SK-N-SH (cell line): Measurements from ENCODE around the gene RNF215. TPM values are rescaled to one million over a fixed set of nuclear protein-coding genes. Genes with fewer than 3 reads are reported as not detected.
A peak's percentile ranks its signal among the peaks of the same experiment; 100 is the strongest.

Source experiments
- CTCF ChIA-PET: fragments of 300-600, 350-600 bp; formaldehyde crosslinking; extraction: SDS; loops from one replicate; lab custom pipeline; 2021; lab: Yijun Ruan, JAX
- POLR2A ChIA-PET: fragments of 350-600 bp; sonication (Branson Sonifier 250); formaldehyde crosslinking; extraction: SDS; loops from one replicate; lab custom pipeline; 2020; ENCODE audit warnings: antibody characterized with exemption, inconsistent platforms; lab: Yijun Ruan, JAX
- DNase-seq: peaks from one replicate; pipeline ENCODE4 v3.0.0; 2012
- H2AFZ ChIP-seq: fragments of 200-600 bp; sonication (generic); 2 replicates; pipeline ENCODE4 v1.8.1; 2016; ENCODE audit warnings: antibody characterized with exemption, mild to moderate bottlenecking, low read depth
- H3F3A ChIP-seq: fragments of 200-600 bp; sonication (generic); replicated peaks from 2 replicates; pipeline ENCODE3; 2016; ENCODE audit warnings: antibody characterized with exemption, mild to moderate bottlenecking; ENCODE audit not compliant: insufficient read depth
- H3K27ac ChIP-seq, 2 experiments: fragments of 200-500 bp in 1 of 2; fragments of 200-600 bp in 1 of 2; sonication (Bioruptor generic) in 1 of 2; sonication (generic), shearing (Covaris generic) in 1 of 2; 2 replicates each; pipeline versions ENCODE4 v1.5.1 to v1.6.1; 2014 to 2016; ENCODE audit warnings: low read depth in 2 of 2, inconsistent platforms in 1 of 2, low read length in 1 of 2, mild to moderate bottlenecking in 1 of 2, mixed read lengths in 1 of 2
- H3K27me3 ChIP-seq: fragments of 200-600 bp; sonication (generic), shearing (Covaris generic); 2 replicates; pipeline ENCODE4 v1.6.1; 2016; ENCODE audit warnings: mixed run types; ENCODE audit not compliant: insufficient read depth
- H3K36me3 ChIP-seq, 2 experiments: fragments of 200-500 bp in 1 of 2; fragments of 200-600 bp in 1 of 2; sonication (Bioruptor generic) in 1 of 2; sonication (generic) in 1 of 2; replicated peaks in 1 of 2; 2 replicates each; pipeline versions ENCODE3 to v1.5.1; 2014 to 2016; ENCODE audit warnings: low read length in 1 of 2, mild to moderate bottlenecking in 1 of 2; ENCODE audit not compliant: insufficient read depth in 2 of 2, control insufficient read depth in 1 of 2
- H3K4me1 ChIP-seq, 2 experiments: fragments of 200-500 bp in 1 of 2; fragments of 200-600 bp in 1 of 2; sonication (Bioruptor generic) in 1 of 2; sonication (generic), shearing (Covaris generic) in 1 of 2; 2 replicates each; pipeline versions ENCODE4 v1.5.1 to v1.6.1; 2014 to 2016; ENCODE audit warnings: low read depth in 1 of 2, low read length in 1 of 2, mixed run types in 1 of 2; ENCODE audit not compliant: insufficient read depth in 2 of 2, control insufficient read depth in 1 of 2
- H3K4me2 ChIP-seq: fragments of 200-600 bp; sonication (generic), shearing (Covaris generic); 2 replicates; pipeline ENCODE4 v1.6.1; 2017; ENCODE audit warnings: mixed run types
- H3K4me3 ChIP-seq, 2 experiments: fragments of 200-500 bp in 1 of 2; fragments of 200-600 bp in 1 of 2; sonication (Bioruptor generic) in 1 of 2; sonication (generic), shearing (Covaris generic) in 1 of 2; 2 replicates each; pipeline versions ENCODE4 v1.5.1 to v1.8.1; 2014 to 2016; ENCODE audit warnings: low read depth in 2 of 2, inconsistent platforms in 1 of 2, low read length in 1 of 2, mild to moderate bottlenecking in 1 of 2, mixed read lengths in 1 of 2, moderate library complexity in 1 of 2
- H3K79me2 ChIP-seq: fragments of 200-600 bp; sonication (generic); 2 replicates; pipeline ENCODE4 v1.8.1; 2017; ENCODE audit warnings: mild to moderate bottlenecking; ENCODE audit not compliant: insufficient read depth
- H3K9ac ChIP-seq: fragments of 200-600 bp; sonication (generic); 2 replicates; pipeline ENCODE4 v1.6.1; 2017; ENCODE audit warnings: mixed run types
- H3K9me2 ChIP-seq: fragments of 200-600 bp; sonication (generic); 2 replicates; pipeline ENCODE4 v1.6.1; 2017; ENCODE audit warnings: mixed run types
- H3K9me3 ChIP-seq: fragments of 200-600 bp; sonication (generic); 2 replicates; pipeline ENCODE4 v1.6.1; 2017; ENCODE audit warnings: mixed run types, mild to moderate bottlenecking, moderate library complexity
- H4K20me1 ChIP-seq: fragments of 200-600 bp; sonication (generic); 2 replicates; pipeline ENCODE4 v1.6.1; 2017; ENCODE audit warnings: mild to moderate bottlenecking, mixed run types; ENCODE audit not compliant: insufficient read depth
- MAX ChIP-seq: IDR thresholded peaks from 2 replicates; pipeline ENCODE4 v1.4.0; 2012; ENCODE audit warnings: low read depth
- NRF1 ChIP-seq: IDR thresholded peaks from 2 replicates; pipeline ENCODE4 v1.6.1; 2012; ENCODE audit warnings: low read depth, mild to moderate bottlenecking, low read length
- RAD21 ChIP-seq: IDR thresholded peaks from 2 replicates; pipeline ENCODE4 v1.6.1; 2012; ENCODE audit warnings: mild to moderate bottlenecking, low read length
- RXRA ChIP-seq: IDR thresholded peaks from 2 replicates; pipeline ENCODE4 v1.4.0; 2012; ENCODE audit warnings: low read depth, mild to moderate bottlenecking, borderline replicate concordance
- TEAD4 ChIP-seq: IDR thresholded peaks from 2 replicates; pipeline ENCODE4 v1.4.0; 2012; ENCODE audit warnings: mild to moderate bottlenecking, borderline replicate concordance; ENCODE audit not compliant: insufficient read depth
- WGBS: methylation state at CpG from one replicate; pipeline ENCODE4 v1.1.6; 2017; ENCODE audit warnings: low lambda C conversion rate; 5-methylcytosine and 5-hydroxymethylcytosine counted together
- polyA plus RNA-seq, 3 experiments: library from polyadenylated mRNA; depleted of rRNA; stranded (reverse); fragments of >200 nt; gene quantifications; 2 replicates each; pipeline ENCODE4 v1.2.3, GENCODE V29; 2012
- TF ChIP-seq, protein P1 (sequence below): fragments of 200-600 bp; sonication (generic); IDR thresholded peaks from 2 replicates; pipeline ENCODE4 v1.6.1; 2017; ENCODE audit warnings: antibody characterized with exemption, mild to moderate bottlenecking, moderate library complexity
- TF ChIP-seq, protein P2 (sequence below): fragments of 150-350 bp; IDR thresholded peaks from 2 replicates; pipeline ENCODE4 v1.6.1; 2017; ENCODE audit warnings: antibody characterized with exemption, low read length, low read depth, borderline replicate concordance

Gene RNF215
- polyA plus RNA-seq, 1 of the 3 experiments (the other 2 are of a cell fraction), result 28.6 TPM

- Histone ChIP-seq H2AFZ (peak overlapping the region; percentile 83; the same call in 1 of the 2 replicates), H3K4me1 (peaks cover 4 to 12% of the 10 kb centered on the region in 2 experiments; a peak in 3 of 4 replicates), H3K79me2 (peaks cover 14% of the 10 kb centered on the region), H3F3A (no peaks in the 10 kb centered on the region), H3K9me2 (no peaks in the 10 kb centered on the region), H3K4me2 (peak overlapping the region; percentile 94), H3K9ac (peak overlapping the region; percentile 60), H3K27ac (peak overlapping the region in 1 of 2 experiments; percentile 76; a peak in 2 of 4 replicates), H3K27me3 (no peaks in the 10 kb centered on the region), H3K9me3 (no peaks in the 10 kb centered on the region), H4K20me1 (no peaks in the 10 kb centered on the region), H3K4me3 (peak overlapping the region; percentile 61 to 82), H3K36me3 (peaks cover 0 to 17% of the 10 kb centered on the region in 2 experiments)
- ChIA-PET CTCF (interaction anchor here (0.6 to 15.4 kb wide), 23 partner anchors 10 to 366 kb away, joined by 3 to 228 read pairs (median 4); partner anchors contain the start of genes CASTOR1 and SEC14L2), POLR2A (interaction anchor here (0.9 to 1.4 kb wide), 3 partner anchors 12 to 97 kb away, joined by 5 to 10 read pairs (median 6); partner anchors contain the start of genes CASTOR1, CCDC157 and SF3A1)
- WGBS, result 7% methylated on average over 3 of the region's 10 CpGs
- TF ChIP-seq, protein P1, sequence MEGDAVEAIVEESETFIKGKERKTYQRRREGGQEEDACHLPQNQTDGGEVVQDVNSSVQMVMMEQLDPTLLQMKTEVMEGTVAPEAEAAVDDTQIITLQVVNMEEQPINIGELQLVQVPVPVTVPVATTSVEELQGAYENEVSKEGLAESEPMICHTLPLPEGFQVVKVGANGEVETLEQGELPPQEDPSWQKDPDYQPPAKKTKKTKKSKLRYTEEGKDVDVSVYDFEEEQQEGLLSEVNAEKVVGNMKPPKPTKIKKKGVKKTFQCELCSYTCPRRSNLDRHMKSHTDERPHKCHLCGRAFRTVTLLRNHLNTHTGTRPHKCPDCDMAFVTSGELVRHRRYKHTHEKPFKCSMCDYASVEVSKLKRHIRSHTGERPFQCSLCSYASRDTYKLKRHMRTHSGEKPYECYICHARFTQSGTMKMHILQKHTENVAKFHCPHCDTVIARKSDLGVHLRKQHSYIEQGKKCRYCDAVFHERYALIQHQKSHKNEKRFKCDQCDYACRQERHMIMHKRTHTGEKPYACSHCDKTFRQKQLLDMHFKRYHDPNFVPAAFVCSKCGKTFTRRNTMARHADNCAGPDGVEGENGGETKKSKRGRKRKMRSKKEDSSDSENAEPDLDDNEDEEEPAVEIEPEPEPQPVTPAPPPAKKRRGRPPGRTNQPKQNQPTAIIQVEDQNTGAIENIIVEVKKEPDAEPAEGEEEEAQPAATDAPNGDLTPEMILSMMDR, result peak; percentile 17
- no peak for TF ChIP-seq TEAD4
- TF ChIP-seq, protein P2, sequence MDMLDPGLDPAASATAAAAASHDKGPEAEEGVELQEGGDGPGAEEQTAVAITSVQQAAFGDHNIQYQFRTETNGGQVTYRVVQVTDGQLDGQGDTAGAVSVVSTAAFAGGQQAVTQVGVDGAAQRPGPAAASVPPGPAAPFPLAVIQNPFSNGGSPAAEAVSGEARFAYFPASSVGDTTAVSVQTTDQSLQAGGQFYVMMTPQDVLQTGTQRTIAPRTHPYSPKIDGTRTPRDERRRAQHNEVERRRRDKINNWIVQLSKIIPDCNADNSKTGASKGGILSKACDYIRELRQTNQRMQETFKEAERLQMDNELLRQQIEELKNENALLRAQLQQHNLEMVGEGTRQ, result no peak
- no peak for DNase-seq
Measured at GRCh38 chr22:30386608-30386959, 627 bp downstream of the RNF215 start.

- Histone ChIP-seq H2AFZ (no peak overlapping the region), H3K9me3 (no peaks in the 10 kb centered on the region), H4K20me1 (no peaks in the 10 kb centered on the region), H3K9ac (peak overlapping the region; percentile 60), H3K4me1 (peaks cover 4 to 12% of the 10 kb centered on the region in 2 experiments; a peak in 3 of 4 replicates), H3K79me2 (peaks cover 14% of the 10 kb centered on the region), H3K27ac (no peak overlapping the region), H3K4me2 (peak overlapping the region; percentile 94), H3F3A (no peaks in the 10 kb centered on the region), H3K36me3 (peaks cover 0 to 23% of the 10 kb centered on the region in 2 experiments), H3K27me3 (no peaks in the 10 kb centered on the region), H3K9me2 (no peaks in the 10 kb centered on the region), H3K4me3 (peak overlapping the region; percentile 61 to 82; a peak in 3 of 4 replicates)
- CTCF ChIA-PET, result interaction anchor here (0.7 to 15.4 kb wide), 9 partner anchors 11 to 265 kb away, joined by 3 to 228 read pairs (median 9); partner anchors contain the start of genes CASTOR1 and SEC14L2
- POLR2A ChIA-PET, result interaction anchor here (0.8 to 1.4 kb wide), 3 partner anchors 11 to 95 kb away, joined by 3 to 6 read pairs (median 5); partner anchors contain the start of genes CCDC157 and SF3A1
- no peak for DNase-seq
- no peak for TF ChIP-seq NRF1
- WGBS, result 98% methylated on average over 8 of the region's 10 CpGs
Measured at GRCh38 chr22:30385942-30386341, 1.3 kb downstream of the RNF215 start.

DNA sequence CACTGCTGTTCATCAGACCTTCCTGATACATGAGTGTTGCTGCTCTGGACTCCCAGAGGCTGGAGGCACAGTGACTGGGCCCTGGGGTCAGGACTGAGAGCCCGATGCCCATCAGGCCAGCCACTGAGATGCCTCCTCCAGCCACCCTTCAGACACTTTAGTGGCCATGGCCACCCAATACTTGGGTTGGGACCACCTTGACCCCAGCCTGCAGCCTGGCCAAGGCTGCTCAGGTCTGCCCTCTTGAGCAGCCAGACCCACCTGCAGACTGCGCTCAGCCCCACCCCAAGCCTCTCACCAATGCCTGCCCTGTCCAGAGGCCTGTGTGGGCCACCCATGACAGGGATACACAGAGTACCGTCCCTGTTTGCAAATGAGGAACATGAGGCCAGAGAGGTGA lies 4.2 kb downstream of the RNF215 start:
- Histone ChIP-seq H3F3A (no peaks in the 10 kb centered on the region), H2AFZ (no peak overlapping the region), H3K79me2 (peaks cover 14% of the 10 kb centered on the region), H3K9ac (no peak overlapping the region), H3K4me3 (no peak overlapping the region), H3K4me1 (peaks cover 4 to 12% of the 10 kb centered on the region in 2 experiments; a peak in 3 of 4 replicates), H3K9me3 (no peaks in the 10 kb centered on the region), H4K20me1 (no peaks in the 10 kb centered on the region), H3K27ac (no peak overlapping the region), H3K36me3 (peaks cover 0 to 41% of the 10 kb centered on the region in 2 experiments), H3K27me3 (no peaks in the 10 kb centered on the region), H3K4me2 (no peak overlapping the region), H3K9me2 (no peaks in the 10 kb centered on the region)
- DNase-seq, result no peak
- POLR2A ChIA-PET, result interaction anchor here (0.6 kb wide), 1 partner anchor 42 kb away, joined by 3 read pairs; the partner anchor contains the start of gene MTFP1
- CTCF ChIA-PET, result interaction anchor here (0.6 to 1.4 kb wide), 4 partner anchors 10 to 133 kb away, joined by 3 to 6 read pairs (median 4); no protein-coding TSS in a partner anchor
- WGBS, result 80% methylated on average over 1 of the region's 3 CpGs
- TF ChIP-seq, protein P2, result no peak
- TF ChIP-seq RAD21 (no peak), MAX (no peak), RXRA (no peak)
- TF ChIP-seq, all 33 proteins: peak for 0
